ENCODE results near the gene PERM1.

DNA sequence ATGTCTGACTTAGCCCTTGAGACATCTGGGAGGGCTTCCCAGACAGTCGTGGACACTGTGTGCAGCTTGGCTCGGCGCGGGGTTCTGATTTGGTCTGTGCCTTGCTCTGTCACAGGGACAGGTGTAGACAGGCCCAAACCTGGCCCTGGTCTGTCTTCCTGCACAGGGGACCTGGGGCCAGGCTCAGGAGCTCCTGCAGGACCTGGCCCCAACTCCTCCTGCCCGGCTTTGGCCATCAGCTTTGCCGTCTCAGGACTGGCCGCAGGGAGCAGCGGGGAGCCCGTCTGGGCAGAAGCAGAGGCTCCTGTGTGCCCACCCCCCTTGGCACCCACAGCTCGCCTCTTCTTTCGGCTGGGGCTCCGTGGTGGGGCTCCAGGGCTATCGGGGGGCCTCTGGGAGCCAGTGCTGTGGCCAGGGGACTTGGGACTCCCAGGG, 1.7 kb downstream of the PERM1 start:
- TF ChIP-seq, protein P1, sequence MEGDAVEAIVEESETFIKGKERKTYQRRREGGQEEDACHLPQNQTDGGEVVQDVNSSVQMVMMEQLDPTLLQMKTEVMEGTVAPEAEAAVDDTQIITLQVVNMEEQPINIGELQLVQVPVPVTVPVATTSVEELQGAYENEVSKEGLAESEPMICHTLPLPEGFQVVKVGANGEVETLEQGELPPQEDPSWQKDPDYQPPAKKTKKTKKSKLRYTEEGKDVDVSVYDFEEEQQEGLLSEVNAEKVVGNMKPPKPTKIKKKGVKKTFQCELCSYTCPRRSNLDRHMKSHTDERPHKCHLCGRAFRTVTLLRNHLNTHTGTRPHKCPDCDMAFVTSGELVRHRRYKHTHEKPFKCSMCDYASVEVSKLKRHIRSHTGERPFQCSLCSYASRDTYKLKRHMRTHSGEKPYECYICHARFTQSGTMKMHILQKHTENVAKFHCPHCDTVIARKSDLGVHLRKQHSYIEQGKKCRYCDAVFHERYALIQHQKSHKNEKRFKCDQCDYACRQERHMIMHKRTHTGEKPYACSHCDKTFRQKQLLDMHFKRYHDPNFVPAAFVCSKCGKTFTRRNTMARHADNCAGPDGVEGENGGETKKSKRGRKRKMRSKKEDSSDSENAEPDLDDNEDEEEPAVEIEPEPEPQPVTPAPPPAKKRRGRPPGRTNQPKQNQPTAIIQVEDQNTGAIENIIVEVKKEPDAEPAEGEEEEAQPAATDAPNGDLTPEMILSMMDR (IDR thresholded peaks at IDR 0.05; ENCODE audit: low read length) = no peak
- TF ChIP-seq EZH2 (IDR thresholded peaks at IDR 0.05; ENCODE audit: borderline replicate concordance, low read length) = no peak

All from OCI-LY1 (cell line).